HepG2 (cell line): ENCODE measurements around the gene TNS4. TPM values are rescaled to one million over a fixed set of nuclear protein-coding genes. Genes with fewer than 3 reads are reported as not detected.

Source experiments
- ADNP ChIP-seq: sonication (generic); formaldehyde crosslinking; IDR thresholded peaks from 2 replicates; pipeline ENCODE4 v1.4.0; 2020; ENCODE audit warnings: missing genetic modification reagents
- CEBPG ChIP-seq: IDR thresholded peaks from 2 replicates; pipeline ENCODE4 v1.6.1; 2016
- ERF ChIP-seq: IDR thresholded peaks from 2 replicates; pipeline ENCODE4 v1.6.1; 2018; ENCODE audit warnings: missing biosample characterization, missing genetic modification reagents
- ETV5 ChIP-seq: IDR thresholded peaks from 2 replicates; pipeline ENCODE4 v1.6.1; 2018; ENCODE audit warnings: missing biosample characterization, missing genetic modification reagents, inconsistent platforms, borderline replicate concordance
- FIP1L1 ChIP-seq: fragments of 200-400 bp; formaldehyde crosslinking; IDR thresholded peaks from 2 replicates; pipeline ENCODE4 v1.6.1; 2018; ENCODE audit warnings: low read depth, mild to moderate bottlenecking, low read length, moderate library complexity, borderline replicate concordance; ENCODE audit not compliant: insufficient read depth
- FOXO4 ChIP-seq: sonication (generic); formaldehyde crosslinking; conservative IDR thresholded peaks from 2 replicates; pipeline ENCODE4 v1.8.1; 2023; ENCODE audit warnings: missing genetic modification reagents
- GFI1 ChIP-seq: sonication (generic); formaldehyde crosslinking; IDR thresholded peaks from 2 replicates; pipeline ENCODE4 v1.5.0; 2020; ENCODE audit warnings: missing genetic modification reagents, mild to moderate bottlenecking, borderline replicate concordance
- HNF1A ChIP-seq, 2 experiments: sonication (generic) in 1 of 2; formaldehyde crosslinking in 1 of 2; IDR thresholded peaks; 2 replicates each; pipeline versions ENCODE4 v1.4.0 to v1.6.1; 2016 to 2020; ENCODE audit warnings: borderline replicate concordance in 1 of 2, low read depth in 1 of 2, mild to moderate bottlenecking in 1 of 2, missing genetic modification reagents in 1 of 2
- HNF4A ChIP-seq: sonication (generic); formaldehyde crosslinking; IDR thresholded peaks from 2 replicates; pipeline ENCODE4 v1.4.0; 2020; ENCODE audit warnings: missing genetic modification reagents
- HNRNPLL ChIP-seq: fragments of 200-400 bp; formaldehyde crosslinking; IDR thresholded peaks from 2 replicates; pipeline ENCODE4 v1.6.1; 2017; ENCODE audit warnings: mild to moderate bottlenecking, low read depth, low read length; ENCODE audit not compliant: poor library complexity, severe bottlenecking
- KLF13 ChIP-seq: sonication (generic); formaldehyde crosslinking; IDR thresholded peaks from 2 replicates; pipeline ENCODE4 v1.4.0; 2020; ENCODE audit warnings: mild to moderate bottlenecking, missing genetic modification reagents
- MED1 ChIP-seq: sonication (generic); formaldehyde crosslinking; IDR thresholded peaks from 2 replicates; pipeline ENCODE4 v1.4.0; 2020; ENCODE audit warnings: missing genetic modification reagents
- NFE2L2 ChIP-seq: fragments of 150-350 bp; IDR thresholded peaks from 2 replicates; pipeline ENCODE4 v1.6.1; 2014; ENCODE audit warnings: low read length
- RAD51 ChIP-seq: fragments of 450-650 bp; IDR thresholded peaks from 2 replicates; pipeline ENCODE4 v1.6.1; 2016; ENCODE audit warnings: borderline replicate concordance
- SIN3A ChIP-seq: IDR thresholded peaks from 2 replicates; pipeline ENCODE4 v1.6.1; 2011; ENCODE audit warnings: low read depth, mild to moderate bottlenecking, control low read depth, low read length, borderline replicate concordance
- SRF ChIP-seq: IDR thresholded peaks from 2 replicates; pipeline ENCODE4 v1.6.1; 2011; ENCODE audit warnings: mild to moderate bottlenecking, low read depth, low read length, moderate library complexity
- SRSF4 ChIP-seq: fragments of 200-400 bp; formaldehyde crosslinking; IDR thresholded peaks from one replicate; pipeline ENCODE4 v1.6.1; 2018; ENCODE audit warnings: mild to moderate bottlenecking, low read depth, low read length, moderate library complexity; ENCODE audit not compliant: poor library complexity, severe bottlenecking
- ZBTB20 ChIP-seq: sonication (generic); formaldehyde crosslinking; IDR thresholded peaks from 2 replicates; pipeline ENCODE4 v1.8.1; 2023; ENCODE audit warnings: missing genetic modification reagents, low read depth, mild to moderate bottlenecking, borderline replicate concordance
- ZNF138 ChIP-seq: sonication (generic); formaldehyde crosslinking; IDR thresholded peaks from 2 replicates; pipeline ENCODE4 v1.5.0; 2020; ENCODE audit warnings: mild to moderate bottlenecking, low read depth, missing genetic modification reagents
- ZNF253 ChIP-seq: sonication (generic); formaldehyde crosslinking; IDR thresholded peaks from 2 replicates; pipeline ENCODE4 v1.8.0; 2022; ENCODE audit warnings: mild to moderate bottlenecking, missing genetic modification reagents, borderline replicate concordance
- ZNF672 ChIP-seq: sonication (generic); formaldehyde crosslinking; IDR thresholded peaks from 2 replicates; pipeline ENCODE4 v1.8.1; 2022; ENCODE audit warnings: missing genetic modification reagents
- ZNF83 ChIP-seq: sonication (generic); formaldehyde crosslinking; IDR thresholded peaks from 2 replicates; pipeline ENCODE4 v1.4.0; 2020; ENCODE audit warnings: missing genetic modification reagents, mild to moderate bottlenecking, borderline replicate concordance
- polyA plus RNA-seq, 8 experiments: library from polyadenylated mRNA; depleted of rRNA in 3 of 8; stranded (reverse) in 7 of 8; unstranded in 1 of 8; fragments of >200 nt; fragmentation: Illumina TruSeq in 4 of 8; extraction: Trizol in 4 of 8; gene quantifications; 2 replicates each; pipeline versions ENCODE4 v1.2.1 to v1.2.3, GENCODE V29; 2011 to 2016; ENCODE audit warnings: low read depth in 4 of 8, missing spikeins in 1 of 8, mixed read lengths in 1 of 8; ENCODE audit not compliant: insufficient read depth in 1 of 8
- total RNA-seq, 5 experiments: library from RNA; depleted of rRNA; stranded (reverse); fragments of >200 nt; fragmentation: Illumina TruSeq; extraction: Trizol; gene quantifications; 2 replicates each; pipeline ENCODE4 v1.2.3, GENCODE V29; 2016; ENCODE audit warnings: low read depth in 1 of 5
- TF ChIP-seq, protein P1 (sequence below): sonication (generic); formaldehyde crosslinking; IDR thresholded peaks from 2 replicates; pipeline ENCODE4 v1.5.0; 2020; ENCODE audit warnings: mild to moderate bottlenecking, missing genetic modification reagents

The TNS4 gene
- total and polyA plus RNA-seq, 2 of the 13 experiments (the other 11 are each of a cell fraction or from before 2014, with no cell fraction given), result 0.58 to 2.1 TPM

DNA sequence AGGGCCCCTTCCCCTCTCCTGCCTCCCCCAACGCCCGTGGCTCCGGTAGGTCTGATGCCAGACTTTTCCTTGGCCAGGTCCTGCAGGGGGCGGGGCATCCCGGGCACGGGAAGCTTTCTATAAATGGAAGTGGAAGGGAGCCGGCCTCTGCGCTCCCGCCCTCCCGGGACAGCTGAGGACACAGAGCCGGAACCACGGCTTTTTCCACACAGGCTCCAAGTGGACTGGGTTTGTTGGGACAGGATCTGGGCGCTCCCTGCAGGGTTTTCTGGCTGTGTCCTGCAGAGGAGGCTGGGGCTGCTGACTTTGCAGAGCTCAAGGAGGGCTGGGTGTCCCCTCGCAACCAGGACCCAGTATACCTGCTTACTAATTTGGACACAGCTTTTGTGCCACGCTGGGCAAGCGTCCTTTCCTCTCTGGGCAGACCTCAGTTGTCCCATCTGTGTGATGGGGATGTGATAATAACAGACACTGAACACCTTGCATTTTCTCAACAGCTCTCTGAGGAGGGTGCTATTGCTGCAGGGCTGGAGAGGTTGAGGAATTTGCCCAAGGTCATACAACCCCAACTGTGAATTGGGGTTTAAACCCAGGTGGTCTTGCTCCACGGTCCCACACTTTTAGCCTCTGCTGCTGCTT lies 1.8 kb downstream of the TNS4 start (continued):
- TF ChIP-seq HNRNPLL, result peak; percentile 49
- TF ChIP-seq NFE2L2, result no peak
- peak; percentile 48; the same call in 1 of the 2 replicates for TF ChIP-seq ETV5 (CRISPR knock-in tag)
- no peak for TF ChIP-seq RAD51
- TF ChIP-seq SIN3A, result no peak
- TF ChIP-seq CEBPG, result no peak
- peak; percentile 92 for TF ChIP-seq SRF
- no peak for TF ChIP-seq FOXO4 (CRISPR knock-in tag)
- no peak for TF ChIP-seq ZNF83 (CRISPR knock-in tag)
- TF ChIP-seq ZNF672, result no peak
- TF ChIP-seq HNF4A (CRISPR knock-in tag), result no peak
- TF ChIP-seq ZNF138 (CRISPR knock-in tag), result 0 out of 2 replicates have a peak, but pooled peaks have one; percentile 28
- no peak for TF ChIP-seq ERF
- TF ChIP-seq SRSF4, result no peak
- TF ChIP-seq ZNF253, result peak; percentile 50; the same call in 1 of the 2 replicates
- no peak for TF ChIP-seq FIP1L1
- no peak for TF ChIP-seq KLF13
- TF ChIP-seq ZBTB20 (CRISPR knock-in tag), result 0 out of 2 replicates have a peak, but pooled peaks have one; percentile 20
- no peak for TF ChIP-seq GFI1
- TF ChIP-seq, protein P1, sequence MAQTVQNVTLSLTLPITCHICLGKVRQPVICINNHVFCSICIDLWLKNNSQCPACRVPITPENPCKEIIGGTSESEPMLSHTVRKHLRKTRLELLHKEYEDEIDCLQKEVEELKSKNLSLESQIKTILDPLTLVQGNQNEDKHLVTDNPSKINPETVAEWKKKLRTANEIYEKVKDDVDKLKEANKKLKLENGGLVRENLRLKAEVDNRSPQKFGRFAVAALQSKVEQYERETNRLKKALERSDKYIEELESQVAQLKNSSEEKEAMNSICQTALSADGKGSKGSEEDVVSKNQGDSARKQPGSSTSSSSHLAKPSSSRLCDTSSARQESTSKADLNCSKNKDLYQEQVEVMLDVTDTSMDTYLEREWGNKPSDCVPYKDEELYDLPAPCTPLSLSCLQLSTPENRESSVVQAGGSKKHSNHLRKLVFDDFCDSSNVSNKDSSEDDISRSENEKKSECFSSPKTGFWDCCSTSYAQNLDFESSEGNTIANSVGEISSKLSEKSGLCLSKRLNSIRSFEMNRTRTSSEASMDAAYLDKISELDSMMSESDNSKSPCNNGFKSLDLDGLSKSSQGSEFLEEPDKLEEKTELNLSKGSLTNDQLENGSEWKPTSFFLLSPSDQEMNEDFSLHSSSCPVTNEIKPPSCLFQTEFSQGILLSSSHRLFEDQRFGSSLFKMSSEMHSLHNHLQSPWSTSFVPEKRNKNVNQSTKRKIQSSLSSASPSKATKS (CRISPR knock-in tag), result no peak
- peak; percentile 73; the same call in 1 of the 2 replicates for TF ChIP-seq ADNP (CRISPR knock-in tag)
- TF ChIP-seq MED1 (CRISPR knock-in tag), result 0 out of 2 replicates have a peak, but pooled peaks have one; percentile 34
- no peak for TF ChIP-seq HNF1A (IDR thresholded peaks at IDR 0.05; ENCODE audit: low read depth)
- no peak for TF ChIP-seq HNF1A (CRISPR knock-in tag; IDR thresholded peaks at IDR 0.05; ENCODE audit: borderline replicate concordance)
